Fibroblast of the aortic adventitia (primary cell): ENCODE results near the gene UBAP2L. TPM values are rescaled to one million over a fixed set of nuclear protein-coding genes. Genes with fewer than 3 reads are reported as not detected.
"Not testable (repeated sequence)": the region's sequence is repeated elsewhere in the genome, so short reads cannot be mapped to it uniquely, and the experiment has no call there.

ENCODE experiments used
- DNase-seq: peaks from one replicate; pipeline ENCODE4 v3.0.0-alpha.2; 2010; ENCODE audit warnings: low read depth
- H3K4me3 ChIP-seq: 2 replicates; pipeline ENCODE4 v1.5.1; 2011; ENCODE audit warnings: low read depth, mild to moderate bottlenecking, control low read depth, low read length, moderate library complexity
- CTCF ChIP-seq: IDR thresholded peaks from 2 replicates; pipeline ENCODE4 v1.5.1; 2011; ENCODE audit warnings: mild to moderate bottlenecking, low read length, control low read depth, inconsistent platforms; ENCODE audit not compliant: insufficient read depth
- total RNA-seq: library from RNA; depleted of rRNA; stranded (reverse); fragments of >200 nt; gene quantifications from 2 replicates; pipeline ENCODE4 v1.2.3, GENCODE V29; 2012; ENCODE audit warnings: low replicate concordance

The UBAP2L gene
- total RNA-seq, 1 donor, result 121 TPM

- DNase-seq, result no peak
- H3K4me3 ChIP-seq, result no peak overlapping the region
- no peak for TF ChIP-seq CTCF
These were observed 43.7 kb downstream of the UBAP2L start for GRCh38 chr1:154264454-154264853.

GRCh38 chr1:154265586-154265985, 44.8 kb downstream of the UBAP2L start:
- no peak overlapping the region for H3K4me3 ChIP-seq
- no peak for TF ChIP-seq CTCF
- DNase-seq, result no peak

- H3K4me3 ChIP-seq, result no peak overlapping the region
- DNase-seq, result no peak
- no peak for TF ChIP-seq CTCF
These were observed 50.1 kb downstream of the UBAP2L start for GRCh38 chr1:154270833-154271232.

GRCh38 chr1:154272217-154272998, 51.7 kb downstream of the UBAP2L start, which contains the start of gene HAX1:
TSS of gene HAX1 (plus strand) at chr1:154272629. CDS start at chr1:154272724, 95 bp downstream.
- H3K4me3 ChIP-seq, result peak within 1 kb of the TSS; percentile 99
- peak; percentile 98 for DNase-seq
- peak; percentile 74 for TF ChIP-seq CTCF

- H3K4me3 ChIP-seq, result peak overlapping the region; percentile 99
- peak; percentile 32 for DNase-seq
- no peak for TF ChIP-seq CTCF
These were observed 52.3 kb downstream of the UBAP2L start for GRCh38 chr1:154272999-154273563.

GRCh38 chr1:154276797-154277196, 56.0 kb downstream of the UBAP2L start:
- no peak overlapping the region for H3K4me3 ChIP-seq
- no peak for DNase-seq
- peak; percentile 27 for TF ChIP-seq CTCF

- not testable (repeated sequence) for H3K4me3 ChIP-seq, DNase-seq
These were observed 66.8 kb downstream of the UBAP2L start for GRCh38 chr1:154287591-154287990.
